HL-60/S4 treated with retinoic acid at 250 ng/mL for 4 days and 3 days (cell line): ENCODE results near the gene MAP3K14.

Experiments used
- in situ Hi-C: fragments of 300-500 bp; cut with MboI; formaldehyde crosslinking; loops from 2 replicates; pipeline ENCODE4 v1.7.0; 2022; ENCODE audit warnings: low sequenced_read_pairs

The MAP3K14 gene

GRCh38 chr17:45339646-45340605, 23.1 kb upstream of the MAP3K14 start:
- in situ Hi-C loops: no loop called here

DNA sequence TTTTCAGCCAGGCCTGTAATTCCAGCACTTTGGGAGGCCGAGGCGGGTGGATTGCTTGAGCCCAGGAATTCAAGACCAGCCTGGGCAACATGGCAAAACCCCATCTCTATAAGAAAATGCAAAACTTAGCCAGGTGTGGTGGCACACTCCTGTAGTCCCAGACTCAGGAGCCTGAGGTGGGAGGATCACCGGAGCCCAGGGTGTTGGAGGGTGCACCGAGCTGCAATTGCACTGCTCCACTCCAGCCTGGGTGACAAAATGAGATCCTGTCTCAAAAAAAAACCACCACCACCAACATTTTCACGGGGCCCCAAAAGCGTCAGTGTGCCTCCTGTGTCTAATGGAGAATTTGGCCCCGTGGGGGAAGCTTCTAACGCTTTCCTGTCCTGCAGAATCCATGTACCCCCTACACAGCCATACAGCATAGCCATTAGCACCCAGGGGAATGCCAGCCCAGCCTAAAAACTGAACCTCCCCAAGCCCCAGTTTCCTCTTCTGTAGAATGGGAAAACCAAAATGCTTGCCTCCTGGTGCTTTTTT, 22.2 kb upstream of the MAP3K14 start:
- in situ Hi-C loops: no loop called here

- in situ Hi-C loops: no loop called here
These were observed 21.4 kb upstream of the MAP3K14 start for GRCh38 chr17:45338023-45338781.

DNA sequence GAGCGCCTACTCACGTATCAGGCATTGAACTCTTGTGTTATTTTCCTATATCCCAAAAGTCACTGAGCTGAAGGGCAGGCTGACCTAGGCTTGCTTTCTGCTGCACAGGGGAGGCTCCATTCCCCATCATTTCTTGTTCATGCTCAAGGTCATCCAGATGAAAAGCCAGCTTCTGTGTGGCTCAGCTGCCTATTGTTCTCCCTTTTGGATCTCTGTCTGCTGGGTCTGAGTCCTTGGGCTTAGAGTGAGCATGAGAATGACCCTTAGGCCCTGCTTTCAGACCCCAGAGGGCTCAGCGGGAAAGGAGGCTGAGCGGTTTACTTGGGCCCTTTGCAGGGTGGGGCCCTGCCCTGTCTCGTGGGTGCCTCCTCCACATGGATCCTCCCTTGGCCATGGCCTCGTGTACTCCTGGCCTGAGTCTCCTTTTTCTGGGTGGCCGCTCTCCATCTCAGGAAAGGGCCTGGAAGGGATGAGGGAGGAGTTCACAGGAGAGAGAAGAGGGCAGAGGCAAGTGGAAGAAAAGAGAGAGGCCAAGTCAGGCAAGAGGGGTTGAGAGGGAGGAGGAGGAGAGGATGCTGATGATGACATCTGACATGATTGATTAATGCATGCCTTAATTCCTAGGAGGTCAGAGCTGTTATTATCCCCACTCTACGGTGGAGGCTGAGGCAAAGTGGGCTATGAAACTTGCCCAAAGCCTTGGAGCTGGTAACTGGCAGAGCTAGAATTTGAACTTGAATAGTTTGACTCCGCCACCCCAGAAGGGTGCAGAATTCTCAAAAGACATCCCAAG, 19.8 kb upstream of the MAP3K14 start:
- in situ Hi-C loops: no loop called here

DNA sequence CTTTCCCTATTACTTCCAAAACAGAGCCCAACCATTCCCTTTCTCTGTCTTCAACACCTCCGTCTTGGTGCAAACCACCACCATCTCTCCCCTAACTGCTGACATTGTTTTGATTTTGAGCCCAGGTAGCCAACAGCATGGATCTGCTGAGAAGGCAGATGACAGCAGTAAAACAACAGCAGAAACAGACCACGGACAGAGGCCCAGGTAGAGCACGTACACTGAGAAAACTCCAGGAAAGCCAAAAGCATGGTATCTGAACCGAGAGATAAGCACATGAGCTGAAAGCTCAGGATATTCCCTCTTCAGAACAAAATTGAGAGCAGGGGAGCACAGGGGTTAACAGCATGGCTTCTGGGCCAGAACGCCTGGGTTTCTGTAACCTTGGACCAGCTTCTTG, 18.9 kb upstream of the MAP3K14 start:
- in situ Hi-C loops: no loop called here

DNA sequence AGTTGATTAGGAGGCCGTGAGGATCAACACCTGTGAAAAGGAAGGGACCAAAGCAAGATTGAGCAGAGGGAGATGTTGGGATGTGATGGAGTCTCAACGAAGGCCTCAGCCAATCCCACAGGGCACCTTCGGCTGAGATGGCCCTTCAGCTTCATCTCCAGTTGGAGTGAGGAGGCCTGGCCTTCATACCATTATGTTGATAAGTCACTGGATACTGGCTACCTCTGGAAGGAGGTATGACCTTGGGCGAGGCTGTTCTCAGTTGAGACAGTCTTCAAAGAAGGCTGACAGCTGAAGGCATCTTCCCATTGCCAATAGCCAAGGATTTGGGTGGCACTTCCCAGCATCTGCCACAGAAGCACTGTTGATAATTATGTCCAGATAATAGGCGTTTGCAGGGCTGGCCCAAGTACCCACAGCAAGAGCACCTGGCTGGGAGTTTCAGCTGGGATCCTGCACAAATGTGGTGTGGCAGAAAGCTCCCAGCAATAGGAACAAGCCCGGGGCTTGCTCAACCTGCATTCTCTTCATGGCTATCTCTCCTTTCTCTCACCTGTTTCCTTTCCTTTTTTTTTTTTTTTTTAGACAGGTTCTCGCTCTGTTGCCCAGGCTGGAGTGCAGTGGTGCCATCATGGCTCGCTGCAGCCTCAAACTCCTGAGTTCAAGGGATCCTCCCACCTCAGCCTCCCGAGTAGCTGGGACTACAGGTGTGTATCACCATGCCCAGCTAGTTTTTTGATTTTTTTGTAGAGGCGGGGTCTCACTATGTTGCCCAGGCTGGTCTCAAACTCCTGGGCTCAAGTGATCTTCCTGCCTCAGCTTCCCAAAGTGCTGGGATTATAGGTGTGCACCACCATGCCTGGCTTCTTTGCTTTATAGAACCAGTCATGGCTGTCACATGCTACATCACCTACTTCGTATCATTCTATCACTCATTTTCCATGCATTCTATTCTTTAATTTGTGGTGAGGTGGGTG, 18.2 kb upstream of the MAP3K14 start:
- in situ Hi-C loops: no loop called here

DNA sequence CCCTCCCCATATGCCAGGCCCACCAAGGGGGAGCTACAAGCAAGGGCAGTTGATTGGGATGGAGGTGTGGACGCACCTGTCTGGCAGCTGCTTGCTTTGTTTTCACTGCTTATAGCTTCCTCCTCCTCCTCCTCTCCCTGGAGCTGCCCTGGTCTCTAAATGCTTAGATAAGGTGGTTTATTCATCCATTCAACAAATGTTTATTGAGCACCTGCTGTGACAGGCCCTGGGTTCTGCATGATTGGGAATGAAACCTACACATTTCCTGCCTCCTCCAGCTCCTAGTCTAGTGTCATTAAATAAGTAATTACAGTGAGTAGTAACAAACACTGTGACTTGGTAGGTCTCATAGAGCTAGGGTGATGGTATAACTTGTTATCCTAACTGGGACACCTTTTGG, 17.4 kb upstream of the MAP3K14 start:
- in situ Hi-C loops: no loop called here

GRCh38 chr17:45333702-45334092, 16.9 kb upstream of the MAP3K14 start:
- in situ Hi-C loops: no loop called here

DNA sequence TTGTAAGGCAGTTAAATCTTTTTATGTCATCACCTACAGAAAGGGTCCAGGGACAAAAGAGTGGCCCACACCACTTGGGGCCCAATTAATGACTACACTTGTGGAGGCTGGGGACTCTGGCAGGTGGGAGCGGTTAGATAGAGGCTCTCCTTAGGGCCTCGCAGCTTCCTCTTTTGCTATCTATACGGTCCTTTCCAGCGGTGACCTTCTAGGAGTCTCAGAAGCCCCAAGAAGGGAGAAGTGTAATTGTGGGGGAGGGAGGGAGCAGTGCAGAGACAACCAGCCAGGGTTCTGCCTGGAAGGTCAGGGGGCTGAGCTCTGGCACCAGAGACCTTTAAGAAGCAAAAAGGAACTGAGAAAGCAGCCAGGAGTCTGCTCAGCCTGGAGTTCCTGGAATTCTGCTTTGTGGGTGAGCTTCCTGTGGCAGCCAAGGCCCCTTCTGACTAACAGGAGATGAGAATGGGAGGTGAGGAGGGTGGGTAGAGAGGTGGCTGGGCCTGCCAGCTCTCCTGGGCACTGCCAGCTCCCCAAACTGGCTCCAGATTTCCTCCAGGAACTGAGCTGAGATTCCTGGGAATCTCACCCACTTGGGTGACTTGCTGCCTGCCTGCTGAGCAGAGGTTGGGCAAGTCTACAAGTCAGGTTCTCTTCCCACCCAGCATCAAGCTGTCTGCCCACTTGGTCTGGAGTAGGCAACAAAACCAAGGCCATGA, 16.3 kb upstream of the MAP3K14 start:
- in situ Hi-C loops: no loop called here

DNA sequence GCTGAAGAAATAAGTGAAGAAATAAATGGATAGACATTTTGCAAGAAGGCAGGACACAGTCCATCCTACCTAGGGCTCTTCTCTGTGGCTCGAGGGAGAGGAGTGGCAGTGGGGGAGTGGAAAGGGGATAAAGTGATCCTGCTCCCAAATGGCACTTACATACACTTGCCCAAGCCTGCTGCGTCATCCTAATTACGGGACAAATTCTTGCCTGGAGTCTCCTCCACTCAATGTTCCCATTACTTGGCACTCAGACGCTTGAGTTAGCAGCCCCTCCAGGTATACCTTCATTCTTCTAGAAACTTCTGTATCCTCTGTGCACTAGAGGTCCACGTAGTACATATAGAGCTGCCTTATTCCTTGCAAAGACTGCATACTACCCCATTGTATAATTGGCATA, 15.7 kb upstream of the MAP3K14 start:
- in situ Hi-C loops: no loop called here

GRCh38 chr17:45326626-45327025, 9.8 kb upstream of the MAP3K14 start:
- in situ Hi-C loops: no loop called here

DNA sequence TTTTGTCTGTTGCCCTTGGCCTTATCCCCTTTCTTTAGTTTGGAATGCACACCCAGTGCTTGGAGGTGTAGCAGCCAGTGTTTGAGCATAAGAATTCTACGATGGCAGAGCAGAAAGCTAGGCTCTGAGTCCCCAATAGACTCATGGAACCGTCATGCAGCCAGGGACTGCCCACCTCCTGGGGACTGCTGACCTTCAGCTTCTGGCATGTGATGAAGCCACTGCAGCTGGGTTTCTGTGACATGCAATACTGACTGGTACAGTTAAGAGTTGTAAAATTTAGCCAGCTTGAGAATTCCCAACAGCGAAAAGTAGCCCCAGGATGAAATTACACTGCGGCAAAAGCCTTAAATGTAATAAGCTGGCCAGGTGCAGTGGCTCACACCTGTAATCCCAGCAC, 9.0 kb upstream of the MAP3K14 start:
- in situ Hi-C loops: no loop called here

GRCh38 chr17:45324336-45324735, 7.5 kb upstream of the MAP3K14 start:
- in situ Hi-C loops: no loop called here

DNA sequence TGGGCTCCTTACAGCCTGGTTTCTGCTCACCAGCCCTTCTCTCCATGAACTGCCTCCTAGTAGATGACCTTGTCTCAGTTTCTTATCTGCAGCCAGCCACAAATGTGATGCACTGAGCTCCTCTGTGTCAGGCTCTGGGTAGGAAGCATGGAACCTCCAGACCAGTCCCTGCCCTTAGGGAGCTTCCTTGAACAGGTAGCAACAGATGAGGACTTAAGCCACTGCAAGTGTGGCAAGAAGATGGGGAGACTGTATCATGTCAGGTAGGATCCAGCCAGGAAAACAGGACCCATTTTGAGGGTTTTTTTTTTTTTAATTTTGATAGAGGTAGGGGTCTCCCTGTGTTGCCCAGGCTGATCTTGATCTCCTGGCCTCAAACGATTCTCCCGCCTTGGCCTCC, 5.3 kb upstream of the MAP3K14 start:
- in situ Hi-C loops: no loop called here

GRCh38 chr17:45320931-45321461, 4.2 kb upstream of the MAP3K14 start:
- in situ Hi-C loops: no loop called here

DNA sequence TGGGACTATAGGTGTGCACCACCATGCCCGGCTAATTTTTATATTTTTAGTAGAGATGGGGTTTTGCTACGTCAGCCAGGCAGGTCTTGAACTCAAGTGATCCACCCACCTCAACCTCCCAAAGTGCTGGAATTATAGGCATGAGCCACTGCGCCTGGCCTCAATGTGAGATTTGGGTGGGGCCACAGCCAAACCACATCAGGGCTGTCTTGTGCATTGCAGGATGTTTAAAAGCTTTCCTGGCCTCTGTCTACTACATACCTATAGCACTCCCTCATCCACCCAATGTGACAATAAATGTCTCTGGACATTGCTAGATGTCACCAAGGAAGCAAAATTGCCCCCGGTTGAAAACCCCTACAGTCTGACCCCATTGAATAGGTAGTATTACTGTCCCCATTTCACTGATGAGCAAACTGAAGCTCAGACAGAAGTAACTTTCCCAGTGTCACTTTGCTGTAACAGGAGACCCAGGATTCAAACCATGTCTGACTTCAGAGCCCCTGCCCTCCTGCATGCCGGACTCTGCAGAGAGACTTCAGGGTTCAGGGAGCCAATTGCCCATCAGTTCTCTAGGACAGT, 3.6 kb upstream of the MAP3K14 start:
- in situ Hi-C loops: no loop called here

DNA sequence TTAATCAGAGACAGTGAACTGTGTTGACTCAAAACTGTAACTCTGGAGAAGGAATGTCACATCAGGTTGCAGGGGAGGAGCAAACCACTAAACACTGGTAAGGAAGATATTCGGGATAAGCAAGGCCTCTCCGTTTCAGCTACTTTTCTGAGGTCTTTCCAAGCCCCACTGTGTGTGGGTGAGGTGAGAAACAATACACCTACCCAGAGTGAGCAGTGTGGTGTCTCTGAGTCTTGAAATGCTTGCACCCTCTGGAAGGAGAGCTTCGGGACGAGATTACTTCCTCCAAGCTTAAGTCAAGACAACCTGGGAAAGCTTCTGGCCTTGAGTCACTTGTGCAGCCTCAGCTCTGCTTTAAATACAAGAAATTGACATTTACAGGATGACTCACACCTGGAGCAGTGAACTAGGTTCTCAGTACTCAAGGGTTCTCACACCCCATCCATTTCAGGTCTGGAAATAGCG, 2.5 kb upstream of the MAP3K14 start:
- in situ Hi-C loops: no loop called here

- in situ Hi-C loops: no loop called here
These were observed 1.9 kb upstream of the MAP3K14 start for GRCh38 chr17:45318561-45319230.
